ENCODE data around the gene SYNE2.
"Not testable (repeated sequence)": the region's sequence is repeated elsewhere in the genome, so short reads cannot be mapped to it uniquely, and the experiment has no call there.

The SYNE2 gene

GRCh38 chr14:63852817-63853731, at the start of gene SYNE2:
Gene SYNE2 (plus strand): TSS chr14:63853004. CDS start chr14:63909149, 56,145 bp downstream.
- no peak for DNase-seq (ENCODE audit: low spot score)

DNA sequence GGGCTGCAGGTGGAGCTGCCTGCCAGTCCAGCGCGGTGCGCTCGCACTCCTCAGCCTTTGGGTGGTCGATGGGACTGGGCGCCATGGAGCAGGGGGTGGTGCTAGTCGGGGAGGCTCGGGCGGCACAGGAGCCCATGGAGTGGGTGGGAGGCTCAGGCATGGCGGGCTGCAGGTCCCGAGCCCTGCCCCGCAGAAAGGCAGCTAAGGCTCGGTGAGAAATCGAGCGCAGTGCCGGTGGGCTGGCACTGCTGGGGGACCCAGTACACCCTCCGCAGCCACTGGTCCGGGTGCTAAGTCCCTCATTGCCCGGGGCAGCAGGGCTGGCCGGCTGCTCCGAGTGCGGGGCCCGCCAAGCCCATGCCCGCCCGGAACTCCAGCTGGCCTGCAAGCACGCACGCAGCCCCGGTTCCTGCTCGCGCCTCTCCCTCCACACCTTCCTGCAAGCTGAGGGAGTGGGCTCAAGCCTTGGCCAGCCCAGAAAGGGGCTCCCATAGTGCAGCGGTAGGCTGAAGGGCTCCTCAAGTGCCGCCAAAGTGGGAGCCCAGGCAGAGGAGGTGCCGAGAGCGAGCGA, 49.5 kb upstream of the SYNE2 start:
- DNase-seq (ENCODE audit: low spot score): not testable (repeated sequence)

DNA sequence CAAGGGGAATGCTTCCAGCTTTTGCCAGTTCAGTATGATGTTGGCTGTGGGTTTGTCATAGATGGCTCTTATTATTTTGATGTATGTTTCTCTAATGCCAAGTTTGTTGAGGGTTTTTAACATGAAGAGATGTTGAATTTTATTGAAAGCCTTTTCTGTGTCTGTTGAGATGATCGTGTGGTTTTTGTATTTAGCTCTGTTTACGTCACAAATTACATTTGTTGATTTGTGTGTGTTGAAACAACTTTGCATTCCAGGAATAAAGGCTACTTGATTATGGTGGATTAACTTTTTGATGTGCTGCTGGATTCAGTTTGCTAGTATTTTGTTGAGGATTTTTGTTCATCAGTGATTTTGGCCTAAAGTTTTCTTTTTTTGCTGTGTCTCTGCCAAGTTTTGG, 46.7 kb upstream of the SYNE2 start:
- DNase-seq (ENCODE audit: low spot score): not testable (repeated sequence)

DNA sequence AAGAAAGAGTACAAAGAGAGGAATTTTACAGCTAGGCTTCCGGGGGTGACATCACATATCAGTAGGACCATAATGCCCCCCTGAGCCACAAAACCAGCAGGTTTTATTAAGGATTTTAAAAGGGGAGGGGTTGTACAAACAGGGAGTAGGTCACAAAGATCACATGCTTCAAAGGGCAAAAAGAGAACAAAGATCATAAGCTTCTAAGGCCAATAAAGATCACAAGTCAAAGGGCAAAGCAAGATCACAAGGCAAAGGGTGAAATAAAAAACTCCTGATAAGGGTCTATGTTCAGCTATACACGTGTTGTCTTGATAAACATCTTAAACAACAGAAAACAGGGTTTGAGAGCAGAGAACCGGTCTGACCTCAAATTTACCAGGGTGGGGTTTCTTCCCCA, 41.1 kb upstream of the SYNE2 start:
- DNase-seq (ENCODE audit: low spot score): not testable (repeated sequence)

DNA sequence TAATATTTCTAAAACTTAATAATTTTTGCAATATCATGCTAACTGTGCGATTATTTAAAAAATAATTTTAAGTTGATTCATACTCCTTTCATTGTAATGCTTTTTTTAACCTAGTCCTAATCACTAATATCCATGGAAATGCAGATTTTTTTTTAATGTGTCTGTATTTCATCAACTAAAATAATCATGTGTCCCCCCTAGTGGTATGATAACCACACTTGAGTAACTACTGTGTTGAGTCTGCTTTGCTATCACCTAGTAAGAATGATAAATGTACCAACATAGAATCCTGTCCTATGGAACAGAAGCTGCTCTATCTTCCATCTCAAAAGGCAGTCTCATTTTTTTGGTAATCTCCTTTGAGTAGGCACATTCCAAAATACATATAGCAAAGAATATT, 19.1 kb upstream of the SYNE2 start:
- DNase-seq (ENCODE audit: low spot score): no peak

DNA sequence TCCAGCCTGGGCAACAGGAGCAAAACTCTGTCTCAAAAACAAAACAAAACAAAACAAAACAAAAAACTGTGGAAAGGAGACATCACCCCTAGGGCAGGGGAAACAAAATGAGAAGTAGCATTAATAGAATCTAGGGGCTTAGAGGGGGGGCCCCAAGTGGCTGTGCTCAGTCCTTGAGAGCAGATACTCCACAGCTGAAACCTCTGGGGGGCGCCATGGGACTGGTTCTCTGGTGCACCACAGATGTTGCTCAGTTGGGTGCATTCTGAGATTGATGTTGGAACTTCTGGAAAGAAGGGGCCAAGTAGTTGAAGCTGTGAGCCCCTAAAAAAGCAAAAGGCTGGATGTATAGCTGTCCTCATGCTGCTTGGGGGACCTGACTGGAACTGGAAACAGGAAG, 11.8 kb upstream of the SYNE2 start:
- DNase-seq (ENCODE audit: low spot score): no peak

DNA sequence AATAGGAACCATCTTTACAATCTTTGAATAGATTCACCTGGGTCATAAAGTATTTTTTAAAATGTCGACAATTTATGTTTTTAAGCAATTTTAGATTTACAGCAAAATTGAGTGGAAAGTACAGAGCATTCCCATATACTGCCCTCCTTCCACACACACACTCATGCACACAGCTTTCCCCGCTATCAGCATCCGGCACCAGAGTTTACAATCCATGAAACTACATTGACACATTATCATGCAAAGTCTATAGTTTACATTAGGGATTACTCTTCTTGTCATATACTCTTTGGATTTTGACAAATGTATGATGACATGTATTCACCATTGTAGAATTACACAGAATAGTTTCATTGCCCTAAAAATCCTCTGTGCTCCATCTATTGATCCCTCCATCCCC, 9.0 kb upstream of the SYNE2 start:
- DNase-seq (ENCODE audit: low spot score): no peak

DNA sequence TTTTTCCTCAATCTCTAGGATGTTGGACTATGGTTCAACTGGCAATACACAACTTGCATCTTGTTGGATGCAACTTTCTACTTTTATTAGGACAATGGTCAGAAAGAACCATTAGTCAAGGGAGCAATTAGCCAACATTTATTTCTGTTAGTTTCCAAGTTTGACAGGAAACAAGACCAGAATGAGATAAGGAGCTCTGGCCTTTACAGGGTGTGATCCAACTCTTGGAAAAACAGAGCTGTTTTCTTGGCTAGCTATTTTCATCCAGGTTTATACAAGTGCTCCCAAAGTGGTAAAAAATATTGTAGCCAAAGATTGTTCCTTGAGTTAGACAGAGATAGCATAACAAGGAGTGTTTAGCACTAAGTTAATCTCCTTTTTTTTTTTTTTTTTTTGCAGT, 3.9 kb upstream of the SYNE2 start:
- no peak for DNase-seq (ENCODE audit: low spot score)

DNA sequence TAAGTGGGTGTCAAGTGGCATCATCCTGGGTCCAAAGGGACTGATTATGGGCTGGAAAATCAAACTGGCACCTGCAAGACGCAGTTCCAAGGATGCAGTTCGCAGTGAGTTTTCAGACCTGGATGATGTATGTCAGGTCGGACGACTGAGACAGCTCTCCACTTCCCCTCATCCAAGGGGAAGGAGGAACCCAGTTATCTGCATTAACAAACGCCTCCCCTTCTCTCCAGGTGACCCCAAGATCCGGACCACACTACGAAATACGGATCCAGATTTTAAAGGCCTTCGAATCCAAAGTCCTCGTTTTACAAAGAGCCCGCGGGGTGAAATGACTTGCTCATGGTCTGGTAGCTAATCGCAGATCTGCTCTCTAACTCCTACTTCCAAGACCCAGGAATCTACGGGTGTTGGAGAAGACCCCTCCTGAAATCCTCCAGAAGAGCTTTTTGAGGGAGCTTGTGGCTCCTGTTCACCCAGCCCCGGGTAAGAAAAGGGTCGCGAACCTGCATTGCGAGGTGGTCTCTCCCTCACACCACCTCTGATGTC, 460 bp upstream of the SYNE2 start:
- DNase-seq (ENCODE audit: low spot score): no peak

- DNase-seq (ENCODE audit: low spot score): no peak
These were observed 1.1 kb downstream of the SYNE2 start for GRCh38 chr14:63853831-63854293.

- DNase-seq (ENCODE audit: low spot score): no peak
These were observed 1.5 kb downstream of the SYNE2 start for GRCh38 chr14:63854330-63854729.

DNA sequence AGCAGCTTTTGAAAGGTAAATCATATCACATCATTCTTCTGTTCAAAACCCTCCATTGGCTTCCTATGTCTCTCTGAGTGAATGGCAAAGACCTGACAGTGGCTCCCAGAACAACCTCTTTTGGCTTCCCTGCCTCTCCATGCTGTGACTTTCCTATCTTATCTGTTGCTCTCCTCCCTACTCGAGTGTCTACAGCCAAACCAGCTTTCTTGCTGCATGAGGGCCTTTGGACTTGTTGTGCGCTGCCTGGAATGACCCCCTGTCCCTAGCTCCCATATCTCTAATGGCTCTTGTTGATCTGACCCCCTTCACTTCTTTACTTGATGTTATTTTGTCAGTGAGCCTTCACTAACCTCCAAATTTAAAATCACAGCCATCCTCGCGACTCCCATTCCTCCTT, 2.5 kb downstream of the SYNE2 start:
- no peak for DNase-seq (ENCODE audit: low spot score)

GRCh38 chr14:63857466-63858030, 4.7 kb downstream of the SYNE2 start:
- no peak for DNase-seq (ENCODE audit: low spot score)

- DNase-seq (ENCODE audit: low spot score): no peak
These were observed 7.3 kb downstream of the SYNE2 start for GRCh38 chr14:63860146-63860545.

DNA sequence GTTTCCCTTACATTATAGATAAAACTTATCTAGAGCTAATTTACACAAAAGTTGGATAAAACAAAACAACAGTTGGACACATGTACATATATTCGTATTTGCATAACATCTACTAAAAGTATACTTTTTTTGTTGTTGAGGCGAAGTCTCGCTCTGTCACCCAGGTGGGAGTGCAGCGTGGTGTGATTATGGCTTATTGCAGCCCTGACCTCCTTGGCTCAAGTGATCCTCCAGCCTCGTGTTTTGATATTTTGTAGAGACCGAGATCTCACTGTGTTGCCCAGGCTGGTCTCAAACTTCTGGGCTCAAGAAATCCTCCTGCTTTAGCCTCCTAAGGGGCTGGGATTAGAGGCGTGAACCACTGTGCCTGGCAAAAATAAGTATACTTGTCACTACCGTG, 9.4 kb downstream of the SYNE2 start:
- DNase-seq (ENCODE audit: low spot score): no peak

DNA sequence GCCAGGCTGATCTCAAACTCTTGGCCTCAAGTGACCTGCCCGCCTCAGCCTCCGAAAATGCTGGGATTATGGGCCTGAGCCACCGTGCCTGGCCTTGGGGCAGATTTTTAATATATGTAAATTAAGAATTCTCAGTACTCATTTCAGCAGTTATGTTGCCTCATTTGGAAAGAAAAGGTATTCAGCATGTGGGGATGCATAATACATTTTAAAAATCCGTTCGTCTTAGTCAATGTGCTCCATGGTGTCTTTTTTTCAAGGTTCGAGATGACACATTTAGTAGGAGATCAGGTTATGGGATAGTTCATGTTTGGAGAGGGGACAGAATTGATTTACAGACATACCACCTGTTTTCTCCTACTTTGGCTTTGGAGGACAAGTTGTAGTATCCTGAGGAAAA, 10.2 kb downstream of the SYNE2 start:
- no peak for DNase-seq (ENCODE audit: low spot score)

- not testable (repeated sequence) for DNase-seq (ENCODE audit: low spot score)
These were observed 12.0 kb downstream of the SYNE2 start for GRCh38 chr14:63864775-63865174.

GRCh38 chr14:63867933-63868921, 15.4 kb downstream of the SYNE2 start:
- no peak for DNase-seq (ENCODE audit: low spot score)

- not testable (repeated sequence) for DNase-seq (ENCODE audit: low spot score)
These were observed 17.3 kb downstream of the SYNE2 start for GRCh38 chr14:63869940-63870752.

DNA sequence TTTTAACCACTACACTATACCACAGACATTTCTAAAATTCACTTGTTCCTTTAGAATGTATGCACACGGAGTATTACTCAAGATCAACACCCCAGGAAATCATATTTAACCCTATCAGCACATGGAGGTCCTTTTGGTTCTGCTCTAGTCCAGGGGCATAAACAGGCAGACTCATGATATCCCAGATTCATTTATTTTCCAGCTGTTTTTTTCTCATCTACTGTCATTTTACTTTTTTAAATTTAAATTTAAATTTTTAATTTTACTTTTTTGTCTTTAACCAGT, 17.9 kb downstream of the SYNE2 start:
- DNase-seq (ENCODE audit: low spot score): not testable (repeated sequence)

GRCh38 chr14:63874223-63874622, 21.4 kb downstream of the SYNE2 start:
- no peak for DNase-seq (ENCODE audit: low spot score)
